ENCODE results near the gene CORIN. TPM values are rescaled to one million over a fixed set of nuclear protein-coding genes. Genes with fewer than 3 reads are reported as not detected.

CORIN gene
- polyA plus RNA-seq, 2 of the 4 experiments (the other 2 are of a cell fraction): 0.03 TPM; not detected in 1

DNA sequence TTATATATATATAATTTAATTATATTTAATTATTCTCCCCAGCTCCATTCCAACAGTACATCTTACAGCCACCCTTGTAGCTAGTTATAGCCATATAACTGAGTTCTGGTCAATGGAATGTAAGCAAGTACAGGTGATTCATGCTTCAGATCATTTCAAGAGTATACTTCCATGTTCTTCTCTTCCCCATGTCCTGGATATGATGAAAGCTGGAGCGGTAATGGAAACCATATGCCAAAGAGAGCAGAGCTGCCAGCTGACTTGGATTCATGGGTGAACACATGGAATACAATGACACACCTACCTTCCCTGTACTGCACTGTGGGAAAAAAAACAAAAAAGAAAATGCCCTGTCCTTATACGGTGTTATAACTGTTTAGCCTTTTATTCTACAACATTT is 17.5 kb upstream of the CORIN start:
- H3K9me3 ChIP-seq: no peaks in the 10 kb centered on the region
- no peak overlapping the region for H3K27ac ChIP-seq
- CTCF ChIA-PET: no interaction called here
- TF ChIP-seq ZFP36 (IDR thresholded peaks at IDR 0.05; ENCODE audit: borderline replicate concordance, partially characterized antibody) (no peak), TFCP2L1 (CRISPR knock-in tag; IDR thresholded peaks at IDR 0.05) (no peak), CEBPB (IDR thresholded peaks at IDR 0.05) (no peak)
- TF ChIP-seq, protein P1, sequence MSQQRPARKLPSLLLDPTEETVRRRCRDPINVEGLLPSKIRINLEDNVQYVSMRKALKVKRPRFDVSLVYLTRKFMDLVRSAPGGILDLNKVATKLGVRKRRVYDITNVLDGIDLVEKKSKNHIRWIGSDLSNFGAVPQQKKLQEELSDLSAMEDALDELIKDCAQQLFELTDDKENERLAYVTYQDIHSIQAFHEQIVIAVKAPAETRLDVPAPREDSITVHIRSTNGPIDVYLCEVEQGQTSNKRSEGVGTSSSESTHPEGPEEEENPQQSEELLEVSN (IDR thresholded peaks at IDR 0.05; ENCODE audit: borderline replicate concordance, low read depth): no peak
- H3K4me3 ChIP-seq: no peak overlapping the region
- DNase-seq (ENCODE audit: low read depth in 1 of 2, low spot score in 1 of 2): no peak
- WGBS (ENCODE audit: missing lambda C conversion rate): 96% methylated on average over 2 of the region's 2 CpGs
- POLR2A ChIA-PET: no interaction called here
- no peak for FAIRE-seq
- no peak for ATAC-seq
- H3K4me2 ChIP-seq: no peak overlapping the region
- H3K4me1 ChIP-seq: no peaks in the 10 kb centered on the region

DNA sequence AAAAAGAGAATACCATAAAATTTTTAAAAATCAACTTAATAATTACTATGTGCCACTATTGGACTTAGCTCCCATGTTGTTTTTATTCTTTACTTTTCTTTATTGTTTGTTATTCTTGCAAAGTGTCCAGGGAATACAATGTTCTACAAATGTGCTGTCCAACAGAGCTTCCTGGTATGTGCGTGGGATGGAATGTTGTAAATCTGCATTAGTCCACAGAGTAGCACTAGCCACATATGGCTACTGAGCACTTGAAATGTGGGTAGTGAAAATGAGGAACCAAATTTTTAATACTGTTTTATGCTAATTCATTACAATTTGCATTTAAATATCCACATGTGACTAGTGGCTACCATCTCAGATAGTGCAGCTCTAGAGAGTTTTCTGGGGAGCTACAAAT is 14.3 kb upstream of the CORIN start:
- ATAC-seq: no peak
- CTCF ChIA-PET: no interaction called here
- WGBS (ENCODE audit: missing lambda C conversion rate): 100% methylated on average over 1 of the region's 1 CpG

DNA sequence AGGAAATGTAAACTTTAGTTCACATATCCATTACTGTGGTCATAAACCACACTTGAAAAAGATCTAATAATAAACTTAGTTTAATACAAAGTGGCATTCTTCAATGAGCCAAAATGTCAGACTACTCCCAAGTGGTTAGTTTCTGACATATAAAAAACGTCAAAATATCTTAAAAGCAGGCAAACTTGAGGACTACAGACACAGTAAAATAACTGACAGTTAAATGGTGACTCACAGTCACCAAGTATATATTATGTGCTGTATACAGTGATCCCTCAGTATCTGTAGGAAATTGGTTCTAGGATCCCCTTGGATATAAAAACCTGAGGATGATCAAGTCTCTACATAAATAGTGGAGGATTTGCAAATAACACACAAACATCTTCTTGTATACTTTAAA is 11.6 kb upstream of the CORIN start:
- FAIRE-seq (no peak), DNase-seq (ENCODE audit: low read depth in 1 of 2, low spot score in 1 of 2) (no peak), ATAC-seq (no peak)
- H3K4me2 ChIP-seq: no peak overlapping the region
- no peak overlapping the region for H3K4me3 ChIP-seq
- 56% methylated on average over 1 of the region's 1 CpG for WGBS (ENCODE audit: missing lambda C conversion rate)
- H3K4me1 ChIP-seq: no peaks in the 10 kb centered on the region
- no peaks in the 10 kb centered on the region for H3K9me3 ChIP-seq
- TF ChIP-seq HOXB5 (CRISPR knock-in tag; IDR thresholded peaks at IDR 0.05) (no peak), CBX8 (IDR thresholded peaks at IDR 0.05) (no peak), EHF (CRISPR knock-in tag; IDR thresholded peaks at IDR 0.05) (no peak)
- no peak overlapping the region for H3K27ac ChIP-seq
- CTCF ChIA-PET: no interaction called here
- POLR2A ChIA-PET: no interaction called here

More for the DNA sequence above, 14.3 kb upstream of the CORIN start:
- POLR2A ChIA-PET: no interaction called here
- no peak for DNase-seq (ENCODE audit: low read depth in 1 of 2, low spot score in 1 of 2)
- no peak for TF ChIP-seq POLR2A (IDR thresholded peaks at IDR 0.05; ENCODE audit: low read length)
- TF ChIP-seq PHF8 (IDR thresholded peaks at IDR 0.05; ENCODE audit: borderline replicate concordance, low read depth): no peak
- no peak for TF ChIP-seq BHLHE40 (IDR thresholded peaks at IDR 0.05; ENCODE audit: low read depth, low read length)
- TF ChIP-seq FOXS1 (CRISPR knock-in tag; IDR thresholded peaks at IDR 0.05): no peak
- no peak for TF ChIP-seq HEYL (CRISPR knock-in tag; IDR thresholded peaks at IDR 0.05)
- Histone ChIP-seq H3K4me1 (no peaks in the 10 kb centered on the region), H3K27ac (no peak overlapping the region), H3K4me3 (no peak overlapping the region), H3K4me2 (no peak overlapping the region), H3K9me3 (no peaks in the 10 kb centered on the region)
- no peak for FAIRE-seq

DNA sequence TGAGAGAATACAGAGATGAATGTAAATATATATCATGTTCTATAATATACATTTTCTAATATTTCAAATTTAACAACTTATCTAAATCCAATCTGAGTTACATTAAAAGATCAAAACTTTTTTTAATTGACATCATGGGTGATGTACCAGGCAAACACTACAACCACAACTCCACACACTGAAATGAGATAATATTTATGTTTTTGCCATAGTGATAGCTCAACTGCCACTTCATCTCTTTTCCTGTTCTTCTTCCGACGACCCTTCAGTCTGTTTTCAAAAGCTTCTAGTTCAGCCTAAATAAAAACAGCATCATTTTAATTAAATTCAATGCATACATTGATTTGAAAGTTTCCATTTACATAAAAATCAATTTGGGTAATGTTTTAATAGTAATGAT is 10.2 kb upstream of the CORIN start:
- no peaks in the 10 kb centered on the region for H3K9me3 ChIP-seq
- ChIA-PET POLR2A (no interaction called here), CTCF (no interaction called here)
- WGBS (ENCODE audit: missing lambda C conversion rate): 92% methylated on average over 2 of the region's 2 CpGs
- DNase-seq (ENCODE audit: low read depth in 1 of 2, low spot score in 1 of 2) (no peak), FAIRE-seq (no peak), ATAC-seq (no peak)
- no peak for TF ChIP-seq GATA3 (IDR thresholded peaks at IDR 0.05; ENCODE audit: borderline replicate concordance)
- TF ChIP-seq POLR2AphosphoS2 (conservative IDR thresholded peaks at IDR 0.05; ENCODE audit: low read length): no peak
- TF ChIP-seq RARB (CRISPR knock-in tag; IDR thresholded peaks at IDR 0.05): no peak
- TF ChIP-seq ZFP36 (IDR thresholded peaks at IDR 0.05; ENCODE audit: borderline replicate concordance, partially characterized antibody): no peak
- no peak for TF ChIP-seq HEYL (CRISPR knock-in tag; IDR thresholded peaks at IDR 0.05)
- TF ChIP-seq RFX5 (IDR thresholded peaks at IDR 0.05): no peak
- TF ChIP-seq, protein P2, sequence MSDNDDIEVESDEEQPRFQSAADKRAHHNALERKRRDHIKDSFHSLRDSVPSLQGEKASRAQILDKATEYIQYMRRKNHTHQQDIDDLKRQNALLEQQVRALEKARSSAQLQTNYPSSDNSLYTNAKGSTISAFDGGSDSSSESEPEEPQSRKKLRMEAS (IDR thresholded peaks at IDR 0.05): no peak
- no peak for TF ChIP-seq NR3C1 (IDR thresholded peaks at IDR 0.05)
- H3K27ac ChIP-seq: no peak overlapping the region
- H3K4me1 ChIP-seq: no peaks in the 10 kb centered on the region
- H3K4me2 ChIP-seq: no peak overlapping the region
- no peak overlapping the region for H3K4me3 ChIP-seq

DNA sequence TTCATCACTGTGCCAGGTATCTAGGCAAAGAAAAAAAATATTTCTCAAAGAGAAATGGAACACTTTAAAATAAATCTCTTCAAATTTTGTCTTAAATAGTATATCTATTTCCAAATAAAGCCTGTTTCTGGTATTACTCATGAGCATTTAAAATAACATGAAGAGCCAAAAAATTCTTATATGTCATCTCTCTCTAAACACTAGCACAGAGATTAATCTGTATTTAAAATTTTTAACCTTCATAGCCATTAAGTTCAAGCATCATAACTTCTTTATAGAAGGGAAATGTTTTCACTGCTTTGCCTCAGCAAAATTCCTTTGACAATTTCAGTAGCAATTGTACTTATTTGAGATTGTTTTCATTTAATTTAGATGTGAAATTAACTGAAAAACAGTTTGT is 5.1 kb upstream of the CORIN start:
- FAIRE-seq (no peak), DNase-seq (ENCODE audit: low read depth in 1 of 2, low spot score in 1 of 2) (no peak), ATAC-seq (no peak)
- Histone ChIP-seq H3K4me2 (no peak overlapping the region), H3K27ac (no peak overlapping the region), H3K4me1 (no peaks in the 10 kb centered on the region), H3K4me3 (no peak overlapping the region), H3K9me3 (no peaks in the 10 kb centered on the region)
- no peak for TF ChIP-seq HOXB5 (CRISPR knock-in tag; IDR thresholded peaks at IDR 0.05)
- no peak for TF ChIP-seq ZNF302 (CRISPR knock-in tag; IDR thresholded peaks at IDR 0.05)
- CTCF ChIA-PET: no interaction called here
- POLR2A ChIA-PET: no interaction called here
